Measurements from ENCODE around the gene DDX5.
"Not testable (repeated sequence)": the region's sequence is repeated elsewhere in the genome, so short reads cannot be mapped to it uniquely, and the experiment has no call there.

DDX5 gene

GRCh38 chr17:64488301-64488700 lies 17.8 kb downstream of the DDX5 start:
- H3K4me3 ChIP-seq (replicated peaks; ENCODE audit: low read depth, low read length) = no peak overlapping the region
- no peak for DNase-seq (ENCODE audit: extremely low read depth, low read depth)
- no peak for TF ChIP-seq CTCF (IDR thresholded peaks at IDR 0.05; ENCODE audit: low read depth, low read length, missing control alignments)

GRCh38 chr17:64484380-64484779 lies 21.7 kb downstream of the DDX5 start:
- TF ChIP-seq CTCF (IDR thresholded peaks at IDR 0.05; ENCODE audit: low read depth, low read length, missing control alignments) = no peak
- no peak overlapping the region for H3K4me3 ChIP-seq (replicated peaks; ENCODE audit: low read depth, low read length)
- DNase-seq (ENCODE audit: extremely low read depth, low read depth) = no peak

GRCh38 chr17:64480951-64481350 lies 25.1 kb downstream of the DDX5 start:
- TF ChIP-seq CTCF (IDR thresholded peaks at IDR 0.05; ENCODE audit: low read depth, low read length, missing control alignments) = no peak
- DNase-seq (ENCODE audit: extremely low read depth, low read depth) = no peak
- no peak overlapping the region for H3K4me3 ChIP-seq (replicated peaks; ENCODE audit: low read depth, low read length)

GRCh38 chr17:64477849-64478248 lies 28.2 kb downstream of the DDX5 start:
- H3K4me3 ChIP-seq (replicated peaks; ENCODE audit: low read depth, low read length) = no peak overlapping the region
- TF ChIP-seq CTCF (IDR thresholded peaks at IDR 0.05; ENCODE audit: low read depth, low read length, missing control alignments) = no peak
- DNase-seq (ENCODE audit: extremely low read depth, low read depth) = no peak

GRCh38 chr17:64472564-64472963 lies 33.5 kb downstream of the DDX5 start:
- no peak for TF ChIP-seq CTCF (IDR thresholded peaks at IDR 0.05; ENCODE audit: low read depth, low read length, missing control alignments)
- DNase-seq (ENCODE audit: extremely low read depth, low read depth) = no peak
- H3K4me3 ChIP-seq (replicated peaks; ENCODE audit: low read depth, low read length) = no peak overlapping the region

GRCh38 chr17:64471440-64471839 lies 34.6 kb downstream of the DDX5 start:
- no peak for TF ChIP-seq CTCF (IDR thresholded peaks at IDR 0.05; ENCODE audit: low read depth, low read length, missing control alignments)
- DNase-seq (ENCODE audit: extremely low read depth, low read depth) = no peak
- no peak overlapping the region for H3K4me3 ChIP-seq (replicated peaks; ENCODE audit: low read depth, low read length)

GRCh38 chr17:64470625-64471024 lies 35.5 kb downstream of the DDX5 start:
- no peak for TF ChIP-seq CTCF (IDR thresholded peaks at IDR 0.05; ENCODE audit: low read depth, low read length, missing control alignments)
- DNase-seq (ENCODE audit: extremely low read depth, low read depth) = no peak

GRCh38 chr17:64466834-64467233 lies 39.3 kb downstream of the DDX5 start:
- not testable (repeated sequence) for DNase-seq (ENCODE audit: extremely low read depth, low read depth); H3K4me3 ChIP-seq (replicated peaks; ENCODE audit: low read depth, low read length)

More at GRCh38 chr17:64470625-64471024, 35.5 kb downstream of the DDX5 start:
- no peak overlapping the region for H3K4me3 ChIP-seq (replicated peaks; ENCODE audit: low read depth, low read length)
